Ishikawa (cell line): Measurements from ENCODE around the gene USP6NL.

Experiments used
- CEBPB ChIP-seq: IDR thresholded peaks from 2 replicates; pipeline ENCODE4 v1.6.1; 2012
- CREB1 ChIP-seq: IDR thresholded peaks from 2 replicates; pipeline ENCODE4 v1.6.1; 2012; ENCODE audit warnings: low read depth
- EGR1 ChIP-seq: IDR thresholded peaks from 2 replicates; pipeline ENCODE4 v1.6.1; 2012
- TF ChIP-seq, protein P1 (sequence below): IDR thresholded peaks from 2 replicates; pipeline ENCODE4 v1.6.1; 2012
- TF ChIP-seq, protein P2 (sequence below): IDR thresholded peaks from 2 replicates; pipeline ENCODE4 v1.6.1; 2012; ENCODE audit warnings: low read depth, mild to moderate bottlenecking

DNA sequence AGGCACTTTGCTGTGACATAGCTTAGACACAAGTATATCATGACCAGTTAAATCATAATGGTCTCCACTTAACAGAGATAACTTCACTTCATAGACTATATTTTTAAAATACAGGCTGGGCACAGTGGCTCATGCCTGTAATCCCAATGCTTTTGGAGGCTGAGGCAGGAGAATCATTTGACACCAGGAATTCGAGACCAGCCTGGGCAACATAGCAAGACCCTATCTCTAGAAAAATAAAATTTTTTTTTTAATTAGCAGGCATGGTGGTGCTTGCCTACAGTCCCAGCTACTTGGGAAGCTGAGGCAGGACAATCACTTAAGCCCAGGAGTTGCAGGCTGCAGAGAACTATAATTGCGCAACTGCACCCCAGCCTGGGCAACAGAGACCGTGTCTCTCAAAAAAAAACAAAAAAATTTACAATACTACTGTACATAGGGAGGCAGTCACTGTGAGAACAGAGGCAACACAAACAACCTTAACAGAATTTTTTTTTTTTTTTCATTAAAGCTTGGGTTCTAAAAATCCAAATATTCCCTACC lies 105.1 kb downstream of the USP6NL start:
- no peak for TF ChIP-seq EGR1
- TF ChIP-seq CREB1, result no peak
- TF ChIP-seq, protein P1, sequence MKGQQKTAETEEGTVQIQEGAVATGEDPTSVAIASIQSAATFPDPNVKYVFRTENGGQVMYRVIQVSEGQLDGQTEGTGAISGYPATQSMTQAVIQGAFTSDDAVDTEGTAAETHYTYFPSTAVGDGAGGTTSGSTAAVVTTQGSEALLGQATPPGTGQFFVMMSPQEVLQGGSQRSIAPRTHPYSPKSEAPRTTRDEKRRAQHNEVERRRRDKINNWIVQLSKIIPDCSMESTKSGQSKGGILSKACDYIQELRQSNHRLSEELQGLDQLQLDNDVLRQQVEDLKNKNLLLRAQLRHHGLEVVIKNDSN, result no peak
- peak; percentile 83 for TF ChIP-seq CEBPB
- TF ChIP-seq, protein P2, sequence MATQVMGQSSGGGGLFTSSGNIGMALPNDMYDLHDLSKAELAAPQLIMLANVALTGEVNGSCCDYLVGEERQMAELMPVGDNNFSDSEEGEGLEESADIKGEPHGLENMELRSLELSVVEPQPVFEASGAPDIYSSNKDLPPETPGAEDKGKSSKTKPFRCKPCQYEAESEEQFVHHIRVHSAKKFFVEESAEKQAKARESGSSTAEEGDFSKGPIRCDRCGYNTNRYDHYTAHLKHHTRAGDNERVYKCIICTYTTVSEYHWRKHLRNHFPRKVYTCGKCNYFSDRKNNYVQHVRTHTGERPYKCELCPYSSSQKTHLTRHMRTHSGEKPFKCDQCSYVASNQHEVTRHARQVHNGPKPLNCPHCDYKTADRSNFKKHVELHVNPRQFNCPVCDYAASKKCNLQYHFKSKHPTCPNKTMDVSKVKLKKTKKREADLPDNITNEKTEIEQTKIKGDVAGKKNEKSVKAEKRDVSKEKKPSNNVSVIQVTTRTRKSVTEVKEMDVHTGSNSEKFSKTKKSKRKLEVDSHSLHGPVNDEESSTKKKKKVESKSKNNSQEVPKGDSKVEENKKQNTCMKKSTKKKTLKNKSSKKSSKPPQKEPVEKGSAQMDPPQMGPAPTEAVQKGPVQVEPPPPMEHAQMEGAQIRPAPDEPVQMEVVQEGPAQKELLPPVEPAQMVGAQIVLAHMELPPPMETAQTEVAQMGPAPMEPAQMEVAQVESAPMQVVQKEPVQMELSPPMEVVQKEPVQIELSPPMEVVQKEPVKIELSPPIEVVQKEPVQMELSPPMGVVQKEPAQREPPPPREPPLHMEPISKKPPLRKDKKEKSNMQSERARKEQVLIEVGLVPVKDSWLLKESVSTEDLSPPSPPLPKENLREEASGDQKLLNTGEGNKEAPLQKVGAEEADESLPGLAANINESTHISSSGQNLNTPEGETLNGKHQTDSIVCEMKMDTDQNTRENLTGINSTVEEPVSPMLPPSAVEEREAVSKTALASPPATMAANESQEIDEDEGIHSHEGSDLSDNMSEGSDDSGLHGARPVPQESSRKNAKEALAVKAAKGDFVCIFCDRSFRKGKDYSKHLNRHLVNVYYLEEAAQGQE, result no peak
